GM10266 (cell line): Measurements from ENCODE around the gene FARS2.
"Not testable (repeated sequence)": the region's sequence is repeated elsewhere in the genome, so short reads cannot be mapped to it uniquely, and the experiment has no call there.

ENCODE experiments used
- DNase-seq: peaks from one replicate; pipeline ENCODE4 v3.0.0; 2012; ENCODE audit errors: extremely low spot score
- CTCF ChIP-seq: IDR thresholded peaks from 2 replicates; pipeline ENCODE4 v1.5.1; 2012; ENCODE audit warnings: mild to moderate bottlenecking, low read depth; ENCODE audit not compliant: control insufficient read depth, insufficient read depth; ENCODE audit errors: missing control alignments

FARS2 gene

DNA sequence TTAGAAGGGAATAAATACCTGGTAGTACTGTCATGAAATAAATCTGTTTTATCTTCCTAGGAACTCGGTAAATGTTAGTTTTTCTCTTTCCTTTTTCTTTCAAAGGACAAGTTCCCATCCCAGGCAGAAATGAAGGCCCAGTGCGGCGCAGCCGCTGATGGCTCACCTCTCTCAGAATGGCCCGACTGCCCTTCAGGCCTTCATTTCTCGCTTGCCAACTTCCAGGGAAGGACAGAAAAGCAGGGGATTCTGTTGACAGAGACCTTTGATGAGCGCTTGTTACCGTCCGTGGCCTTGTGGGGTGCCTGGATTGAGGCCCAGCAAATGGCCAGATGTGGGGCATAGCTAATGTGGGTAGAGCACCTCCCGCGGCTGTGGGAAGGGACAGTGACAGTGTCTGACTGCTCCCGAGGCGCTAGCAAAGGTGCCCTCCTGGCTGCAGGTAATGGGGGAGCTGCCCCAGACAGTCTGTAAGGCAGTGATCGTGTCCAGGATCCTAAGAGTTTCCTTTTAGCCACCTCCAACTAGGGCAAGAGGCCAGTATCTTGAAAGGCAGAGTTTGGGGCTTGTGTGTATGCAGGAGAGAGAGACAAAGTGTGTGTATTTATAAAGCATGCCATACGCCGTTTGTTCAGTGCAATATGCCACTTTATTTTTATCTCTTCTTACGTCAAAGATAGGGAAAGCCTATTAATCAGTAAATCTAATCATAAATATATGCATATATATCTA lies 391.3 kb downstream of the FARS2 start:
- no peak for TF ChIP-seq CTCF
- DNase-seq, result no peak

GRCh38 chr6:5653801-5654200 lies 392.5 kb downstream of the FARS2 start:
- no peak for DNase-seq
- no peak for TF ChIP-seq CTCF

- TF ChIP-seq CTCF, result no peak
- no peak for DNase-seq
Observed at GRCh38 chr6:5656226-5656625, 394.9 kb downstream of the FARS2 start.

GRCh38 chr6:5656695-5657094 lies 395.4 kb downstream of the FARS2 start:
- DNase-seq, result not testable (repeated sequence)

GRCh38 chr6:5657684-5658430 lies 396.5 kb downstream of the FARS2 start:
- no peak for DNase-seq

DNA sequence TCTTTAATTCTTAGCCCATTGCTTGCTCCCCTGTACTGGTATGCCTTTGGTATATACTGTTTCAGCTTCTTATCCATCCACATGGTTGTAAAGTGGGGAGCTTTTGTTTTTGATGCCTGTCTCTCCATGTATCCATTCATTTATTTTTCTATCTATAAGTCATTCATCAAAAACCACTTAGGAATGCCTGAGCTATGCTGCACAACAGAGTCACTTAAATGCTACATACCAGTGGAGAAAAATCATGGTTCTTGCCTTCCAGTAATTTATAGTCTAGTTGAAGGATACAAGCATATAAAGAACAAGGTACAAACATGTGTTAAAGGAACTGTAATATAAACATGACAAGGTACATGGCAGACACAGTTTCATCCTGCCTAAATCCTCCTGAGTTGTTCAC lies 398.2 kb downstream of the FARS2 start:
- TF ChIP-seq CTCF, result no peak
- DNase-seq, result no peak

More at GRCh38 chr6:5657684-5658430, 396.5 kb downstream of the FARS2 start:
- no peak for TF ChIP-seq CTCF

DNA sequence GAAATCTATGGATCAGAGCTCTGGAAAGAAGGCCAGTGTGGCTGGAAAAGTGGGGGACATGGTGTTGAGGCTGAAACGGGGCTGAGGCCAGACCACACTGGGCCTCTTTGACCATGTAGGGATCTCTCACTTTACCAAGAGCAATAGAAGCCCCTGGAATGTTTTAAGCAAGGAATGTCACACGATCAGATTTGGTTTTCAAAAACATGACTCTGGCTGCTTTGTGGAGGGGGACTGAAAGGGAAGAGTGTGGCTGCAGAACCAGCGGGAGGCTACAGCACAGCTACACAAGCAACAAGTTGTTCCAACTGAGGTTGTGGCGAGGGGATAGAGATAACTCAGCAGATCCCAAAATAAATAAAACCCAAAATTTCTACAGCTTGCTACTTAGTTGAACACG lies 399.5 kb downstream of the FARS2 start:
- no peak for DNase-seq
- TF ChIP-seq CTCF, result no peak
